DOHH2 (cell line): Measurements from ENCODE around the gene HOXA6.
A peak's percentile ranks its signal among the peaks of the same experiment; 100 is the strongest.

Experiments used
- EZH2phosphoT487 ChIP-seq: fragments of 200-600 bp; sonication (generic); IDR thresholded peaks from 2 replicates; pipeline ENCODE4 v1.6.1; 2017; ENCODE audit warnings: borderline replicate concordance, mild to moderate bottlenecking, antibody characterized with exemption, low read length, moderate library complexity, mixed read lengths
- TF ChIP-seq, protein P1 (sequence below): fragments of 200-600 bp; sonication (generic); IDR thresholded peaks from one replicate; pipeline ENCODE4 v1.5.1; 2014; ENCODE audit warnings: antibody characterized with exemption, mild to moderate bottlenecking, low read depth, low read length; ENCODE audit not compliant: poor library complexity, severe bottlenecking

DNA sequence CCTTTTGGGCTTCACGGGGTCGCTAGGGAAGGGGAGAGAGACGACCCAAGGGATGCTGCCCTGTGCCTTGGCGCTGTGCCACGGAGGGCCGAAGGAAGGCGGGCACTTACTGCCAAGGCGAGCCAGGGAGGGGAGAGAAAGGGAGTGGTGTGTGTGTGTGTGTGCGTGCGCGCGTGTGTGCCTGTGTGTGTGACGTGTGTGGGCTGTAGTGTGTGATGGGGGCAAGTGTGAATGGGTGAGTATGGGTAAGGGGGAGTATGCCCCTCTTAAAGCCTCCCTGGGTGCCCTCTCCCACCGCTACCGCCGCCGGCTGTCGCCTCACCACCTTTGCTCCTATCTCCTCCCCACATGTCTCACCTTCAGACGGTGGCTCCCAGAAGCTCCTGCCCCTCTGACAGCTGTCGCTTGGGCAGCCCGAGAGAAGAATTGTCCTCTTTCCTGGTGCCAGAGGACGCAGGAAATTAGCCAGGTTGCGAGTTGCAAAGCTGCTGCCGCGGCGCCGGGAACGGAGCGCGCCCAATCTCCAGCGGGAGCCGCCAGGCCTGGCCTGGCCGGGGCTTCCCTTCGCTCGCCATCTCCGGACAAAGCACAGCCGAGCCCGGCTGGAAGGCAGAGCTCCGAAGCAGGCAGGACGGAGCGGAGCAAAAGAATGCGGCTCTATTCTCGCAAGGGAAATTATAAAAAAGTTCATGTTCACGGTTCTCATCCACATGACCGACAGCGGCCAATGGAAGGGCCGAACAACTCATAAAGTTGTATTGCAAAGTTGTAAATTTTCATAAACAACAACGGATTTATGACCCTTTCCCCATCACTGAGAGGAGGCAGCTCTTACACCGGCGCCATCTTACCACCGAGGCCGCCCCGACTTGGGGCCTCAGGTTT, 4.6 kb upstream of the HOXA6 start, which contains the start of gene HOXA3:
- TF ChIP-seq, protein P1, sequence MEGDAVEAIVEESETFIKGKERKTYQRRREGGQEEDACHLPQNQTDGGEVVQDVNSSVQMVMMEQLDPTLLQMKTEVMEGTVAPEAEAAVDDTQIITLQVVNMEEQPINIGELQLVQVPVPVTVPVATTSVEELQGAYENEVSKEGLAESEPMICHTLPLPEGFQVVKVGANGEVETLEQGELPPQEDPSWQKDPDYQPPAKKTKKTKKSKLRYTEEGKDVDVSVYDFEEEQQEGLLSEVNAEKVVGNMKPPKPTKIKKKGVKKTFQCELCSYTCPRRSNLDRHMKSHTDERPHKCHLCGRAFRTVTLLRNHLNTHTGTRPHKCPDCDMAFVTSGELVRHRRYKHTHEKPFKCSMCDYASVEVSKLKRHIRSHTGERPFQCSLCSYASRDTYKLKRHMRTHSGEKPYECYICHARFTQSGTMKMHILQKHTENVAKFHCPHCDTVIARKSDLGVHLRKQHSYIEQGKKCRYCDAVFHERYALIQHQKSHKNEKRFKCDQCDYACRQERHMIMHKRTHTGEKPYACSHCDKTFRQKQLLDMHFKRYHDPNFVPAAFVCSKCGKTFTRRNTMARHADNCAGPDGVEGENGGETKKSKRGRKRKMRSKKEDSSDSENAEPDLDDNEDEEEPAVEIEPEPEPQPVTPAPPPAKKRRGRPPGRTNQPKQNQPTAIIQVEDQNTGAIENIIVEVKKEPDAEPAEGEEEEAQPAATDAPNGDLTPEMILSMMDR = no peak
- TF ChIP-seq EZH2phosphoT487 = peak; percentile 58
